ENCODE results near the gene TFCP2L1.
"Not testable (repeated sequence)": the region's sequence is repeated elsewhere in the genome, so short reads cannot be mapped to it uniquely, and the experiment has no call there.

The TFCP2L1 gene

DNA sequence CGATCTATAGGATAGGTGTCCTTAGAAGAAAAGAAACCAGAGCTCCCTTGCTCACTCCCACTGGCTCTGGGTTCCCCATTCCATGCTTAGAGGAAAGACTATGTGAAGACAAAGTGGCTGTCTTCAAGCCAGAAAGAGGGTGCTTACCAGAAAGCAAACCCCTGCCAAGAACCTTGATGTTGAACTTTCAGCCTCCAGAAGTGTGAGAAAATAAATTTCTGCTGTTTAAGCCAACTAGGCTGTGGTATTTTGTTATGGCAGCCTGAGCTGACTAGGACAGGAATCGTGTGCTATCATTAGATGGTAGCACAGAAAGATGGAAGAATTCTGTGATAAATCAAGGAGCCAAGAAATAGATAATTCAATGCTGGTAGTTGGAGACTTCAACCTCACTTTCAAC is 19.9 kb upstream of the TFCP2L1 start:
- DNase-seq: no peak
- TF ChIP-seq GATA1 (IDR thresholded peaks at IDR 0.05; ENCODE audit: low read depth, low read length): no peak
- no peak for TF ChIP-seq POLR2A (IDR thresholded peaks at IDR 0.05; ENCODE audit: low read length)

DNA sequence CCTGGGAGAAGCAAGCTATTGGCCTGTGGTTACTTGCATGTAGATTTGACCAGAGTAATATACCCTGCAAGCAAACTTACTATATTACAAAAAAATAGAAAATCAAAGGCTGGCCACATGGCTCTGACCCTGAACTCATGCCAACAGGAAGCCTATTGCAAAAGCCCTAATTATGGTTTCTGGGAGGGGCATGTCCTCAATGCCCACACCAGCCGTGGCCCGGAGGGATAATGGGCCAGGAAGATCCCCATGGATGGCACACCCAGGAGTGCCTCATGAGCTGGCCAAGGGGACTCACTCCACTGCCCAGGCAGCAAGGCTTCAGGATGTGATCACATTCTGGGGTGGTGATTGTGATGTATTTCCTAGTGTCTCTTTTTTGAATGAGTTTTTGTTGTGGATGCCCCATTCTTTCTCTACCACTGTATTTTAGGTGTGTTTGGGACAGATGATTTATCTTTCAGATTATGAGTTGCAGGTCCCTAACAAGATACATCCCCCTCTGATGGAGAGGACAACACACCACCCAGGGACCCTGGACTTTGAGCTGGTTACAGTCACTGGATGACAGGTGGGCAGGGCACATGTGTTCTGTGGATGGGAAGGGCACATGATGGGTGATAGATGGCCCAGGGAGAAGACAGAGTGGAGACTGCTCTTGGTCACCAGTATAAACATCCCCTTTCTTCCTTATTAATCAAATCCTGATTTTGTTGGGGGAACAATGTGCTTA is 18.7 kb upstream of the TFCP2L1 start:
- TF ChIP-seq GATA1 (IDR thresholded peaks at IDR 0.05; ENCODE audit: low read depth, low read length): no peak
- TF ChIP-seq POLR2A (IDR thresholded peaks at IDR 0.05; ENCODE audit: low read length): no peak
- DNase-seq: no peak

DNA sequence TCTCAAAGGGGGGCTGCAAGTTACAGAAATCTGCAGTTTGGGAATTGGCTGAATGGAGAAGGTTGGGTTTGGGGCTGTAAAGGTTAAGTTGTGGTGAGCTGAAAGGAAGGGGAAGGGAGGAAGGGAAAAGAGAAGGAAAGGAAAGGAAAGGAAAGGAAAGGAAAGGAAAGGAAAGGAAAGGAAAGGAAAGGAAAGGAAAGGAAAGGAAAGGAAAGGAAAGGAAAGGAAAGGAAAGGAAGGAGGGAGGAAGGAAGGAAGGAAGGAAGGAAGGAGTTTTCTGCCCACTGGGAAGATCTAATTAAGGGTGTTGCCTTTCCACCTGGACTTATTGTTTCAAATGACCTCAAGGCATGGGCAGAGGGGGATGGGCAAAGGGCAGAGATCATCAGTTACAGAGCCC is 16.2 kb upstream of the TFCP2L1 start:
- DNase-seq: not testable (repeated sequence)

DNA sequence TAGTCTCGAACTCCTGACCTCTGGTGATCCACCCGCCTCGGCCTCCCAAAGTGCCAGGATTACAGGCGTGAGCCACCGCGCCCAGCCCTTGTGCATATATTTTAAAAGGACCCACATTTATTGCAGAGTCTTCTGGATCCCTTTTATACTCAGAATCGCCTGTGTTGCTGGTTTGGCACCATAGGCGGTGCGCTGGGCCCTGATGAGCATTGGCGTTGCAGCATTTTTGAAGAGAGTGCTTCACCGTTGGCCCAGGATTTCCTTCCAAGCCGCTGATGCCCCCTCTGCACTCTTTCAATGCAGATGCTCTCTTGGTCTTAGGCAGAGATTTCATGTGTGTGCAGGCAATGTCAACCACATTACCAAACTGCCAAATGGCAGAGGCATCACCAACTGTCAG is 13.5 kb upstream of the TFCP2L1 start:
- no peak for DNase-seq
- TF ChIP-seq GATA1 (IDR thresholded peaks at IDR 0.05; ENCODE audit: low read depth, low read length) (no peak), POLR2A (IDR thresholded peaks at IDR 0.05; ENCODE audit: low read length) (no peak)

DNA sequence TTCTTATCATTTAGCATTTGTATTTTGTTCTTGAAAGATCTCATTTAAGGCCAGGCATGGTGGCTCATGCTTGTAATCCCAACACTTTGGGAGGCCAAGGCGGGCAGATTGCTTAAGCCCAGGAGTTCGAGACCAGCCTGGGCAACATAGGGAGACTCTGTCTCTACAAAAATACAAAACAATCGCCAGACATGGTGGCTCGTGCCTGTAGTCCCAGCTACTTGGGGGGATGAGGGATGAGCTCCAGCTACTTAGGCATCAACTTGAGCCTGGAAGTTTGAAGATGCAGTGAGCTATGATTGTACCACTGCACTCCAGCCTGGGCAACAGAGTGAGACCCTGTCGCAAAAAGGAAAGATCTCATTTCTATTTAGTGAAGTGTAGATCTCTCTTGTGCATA is 12.9 kb upstream of the TFCP2L1 start:
- not testable (repeated sequence) for DNase-seq

DNA sequence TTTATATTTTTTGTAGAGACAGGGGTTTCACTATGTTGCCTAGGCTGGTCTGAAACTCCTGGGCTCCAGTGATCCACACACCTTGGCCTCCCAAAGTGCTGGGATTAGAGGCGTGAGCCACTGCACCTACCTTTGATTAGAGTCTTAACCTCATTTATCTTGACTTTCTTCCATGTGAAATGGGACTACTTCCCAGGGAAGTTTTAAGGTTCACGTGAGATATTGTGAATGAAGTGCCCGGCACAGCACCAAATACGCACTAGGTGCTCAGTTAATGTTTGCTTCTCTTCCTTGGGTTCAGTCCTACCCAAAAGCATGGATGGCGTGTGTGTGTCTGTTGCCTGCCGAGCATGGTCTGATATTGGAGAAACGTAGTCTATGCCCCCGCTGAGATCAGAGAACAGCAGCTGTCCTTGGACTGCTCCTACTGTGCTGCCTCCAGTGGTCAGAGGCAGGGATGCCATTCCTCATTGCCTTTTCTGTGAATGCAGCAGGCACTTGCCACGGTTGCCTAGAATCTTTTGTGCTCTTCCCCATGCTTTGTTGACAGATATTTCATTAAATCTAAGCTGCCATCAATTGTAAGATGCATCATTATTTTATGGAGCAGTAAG is 12.3 kb upstream of the TFCP2L1 start:
- TF ChIP-seq GATA1 (IDR thresholded peaks at IDR 0.05; ENCODE audit: low read depth, low read length): no peak
- TF ChIP-seq POLR2A (IDR thresholded peaks at IDR 0.05; ENCODE audit: low read length): no peak
- peak; percentile 21 to 24 for DNase-seq

DNA sequence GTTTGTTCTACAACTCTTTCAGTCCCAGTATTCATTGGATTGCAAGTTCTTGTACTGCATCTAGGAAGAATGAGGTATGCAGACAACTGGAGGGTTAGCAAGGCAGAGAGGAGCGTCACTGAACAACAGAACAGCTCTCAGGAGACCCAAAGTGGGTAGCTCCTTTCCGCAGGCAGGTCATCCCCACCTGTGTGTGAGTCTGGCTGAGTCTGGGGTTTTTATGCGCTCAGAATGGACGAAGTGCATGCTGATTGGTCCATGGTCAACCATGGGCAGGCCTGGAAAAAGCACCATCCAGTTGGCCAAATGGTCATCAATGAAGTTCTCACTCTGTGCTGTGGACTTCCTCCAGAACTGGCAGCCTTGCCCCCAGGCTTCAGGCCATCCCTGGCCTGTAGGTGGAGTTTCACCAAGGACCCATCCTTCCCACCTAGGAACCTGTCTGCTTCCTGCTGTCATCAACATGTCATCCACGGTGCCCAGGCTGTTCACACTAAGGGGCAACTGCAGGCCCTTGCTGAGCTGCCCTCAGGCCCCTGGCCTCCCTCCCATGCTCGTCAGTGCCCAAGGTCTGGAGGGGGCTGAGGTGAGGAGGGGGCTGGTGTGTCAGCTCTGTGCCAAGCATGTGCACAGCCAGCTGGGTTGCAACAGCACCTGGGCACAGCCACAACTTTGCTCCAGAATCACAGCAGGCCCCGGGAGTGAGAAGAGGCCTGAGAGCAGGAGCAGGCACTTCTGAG is 11.1 kb upstream of the TFCP2L1 start:
- no peak for DNase-seq
- TF ChIP-seq POLR2A (IDR thresholded peaks at IDR 0.05; ENCODE audit: low read length): no peak
- no peak for TF ChIP-seq GATA1 (IDR thresholded peaks at IDR 0.05; ENCODE audit: low read depth, low read length)

DNA sequence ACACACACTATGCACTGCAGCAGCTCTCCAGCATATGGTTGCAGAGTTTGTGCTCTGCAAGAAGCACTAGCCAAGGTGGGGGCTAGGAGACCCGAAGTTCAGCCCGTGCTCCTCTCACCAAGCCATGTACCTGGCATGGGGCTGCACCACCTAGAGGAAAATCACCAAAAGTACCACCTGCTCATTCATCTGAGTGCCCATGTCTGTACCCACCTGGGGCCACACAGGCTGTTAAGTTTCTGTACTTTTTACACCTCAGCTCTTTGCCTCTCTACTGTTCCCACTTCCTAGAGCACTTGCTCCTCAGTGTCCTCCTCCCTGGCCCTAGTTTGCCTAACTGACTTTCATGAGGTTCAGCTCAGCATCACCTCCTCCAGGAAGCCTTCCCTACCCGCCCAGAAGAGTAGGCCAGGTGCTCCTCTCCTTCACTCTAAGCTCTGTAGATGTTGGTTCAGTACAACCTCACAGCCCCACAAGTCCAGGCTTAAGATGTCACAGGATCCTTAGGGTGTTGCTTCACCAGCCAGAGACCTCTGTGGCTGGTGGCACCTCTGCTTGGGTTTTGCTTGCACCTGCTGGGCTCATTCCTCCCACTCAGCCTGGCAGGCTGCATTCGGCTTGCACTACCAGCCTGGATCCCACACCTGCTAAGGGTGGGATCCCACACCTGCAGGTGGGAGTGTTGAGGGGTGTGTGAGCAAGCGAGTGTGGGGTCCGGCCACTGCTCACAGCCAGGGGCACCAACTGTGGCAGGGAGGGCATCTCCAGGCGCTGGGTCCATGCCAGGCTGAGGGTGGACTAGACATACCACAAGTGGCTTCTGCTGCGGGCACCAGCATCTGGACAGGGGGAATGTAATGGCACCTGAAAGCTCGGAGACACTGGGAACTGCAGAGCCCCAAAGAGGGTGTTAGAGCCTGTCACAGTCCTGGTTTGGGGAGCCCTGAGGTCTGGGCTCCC is 10.2 kb upstream of the TFCP2L1 start:
- TF ChIP-seq POLR2A (IDR thresholded peaks at IDR 0.05; ENCODE audit: low read length) (no peak), GATA1 (IDR thresholded peaks at IDR 0.05; ENCODE audit: low read depth, low read length) (no peak)

DNA sequence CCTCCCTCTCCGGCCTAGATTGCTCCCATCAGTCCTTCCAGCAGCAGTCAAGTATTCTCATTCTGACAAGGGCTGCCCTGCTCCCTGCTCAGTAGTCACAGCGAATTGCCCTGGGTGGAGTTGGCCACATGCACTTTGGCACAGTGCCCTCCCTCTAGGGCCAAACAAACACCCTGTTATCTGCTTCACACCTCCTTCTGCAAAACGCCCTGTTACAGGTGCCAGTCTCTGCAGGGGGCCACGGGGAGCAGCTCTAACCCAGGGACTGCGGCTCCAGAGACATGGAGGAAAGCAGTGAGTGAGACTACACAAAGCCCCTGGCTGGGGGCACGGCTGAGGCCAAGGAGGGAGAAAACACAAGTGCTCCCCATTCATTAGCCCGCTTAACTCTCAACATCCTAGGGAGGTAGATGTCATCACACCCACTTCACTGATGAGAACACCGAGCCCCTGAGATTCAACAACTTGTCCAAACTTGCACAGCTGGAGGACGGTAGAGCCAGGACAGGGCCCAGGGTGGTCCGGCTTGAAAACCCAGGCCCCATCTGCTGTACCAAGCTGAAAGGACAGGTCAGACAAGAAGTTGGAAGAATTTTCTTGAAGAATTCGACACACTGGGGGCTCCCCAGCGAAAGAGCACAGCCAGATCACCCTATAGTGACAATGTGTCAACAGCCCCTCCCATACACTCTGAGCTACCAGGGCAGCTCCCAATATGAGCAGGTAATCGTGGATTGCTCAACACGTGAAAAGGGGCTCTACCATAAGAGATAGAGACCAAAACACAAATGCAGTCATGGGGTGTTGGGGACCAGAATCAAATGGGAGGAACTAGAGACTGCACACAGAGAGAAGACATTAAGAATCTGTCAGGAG is 8.7 kb upstream of the TFCP2L1 start:
- DNase-seq: peak in 1 of 2 experiments; percentile 14
- TF ChIP-seq GATA1 (IDR thresholded peaks at IDR 0.05; ENCODE audit: low read depth, low read length): no peak
- TF ChIP-seq POLR2A (IDR thresholded peaks at IDR 0.05; ENCODE audit: low read length): no peak

More for the DNA sequence above, 10.2 kb upstream of the TFCP2L1 start:
- DNase-seq: no peak

DNA sequence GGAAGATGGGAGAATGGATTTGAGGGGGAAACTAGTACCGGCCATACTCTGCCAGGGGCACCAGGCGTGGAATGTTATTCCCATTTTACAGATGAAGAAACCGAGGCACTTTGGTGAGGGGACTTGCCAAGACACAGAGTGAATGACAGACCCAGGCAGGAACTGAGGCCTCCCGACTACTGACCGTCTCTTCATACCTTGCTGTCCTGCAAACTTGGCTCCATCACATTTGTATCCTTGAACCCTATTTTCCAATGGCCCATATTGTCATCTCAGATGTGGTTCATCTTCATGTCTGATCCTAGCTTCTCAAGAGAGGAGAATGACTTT is 6.2 kb upstream of the TFCP2L1 start:
- no peak for TF ChIP-seq POLR2A (IDR thresholded peaks at IDR 0.05; ENCODE audit: low read length)
- no peak for TF ChIP-seq GATA1 (IDR thresholded peaks at IDR 0.05; ENCODE audit: low read depth, low read length)
- DNase-seq: no peak

DNA sequence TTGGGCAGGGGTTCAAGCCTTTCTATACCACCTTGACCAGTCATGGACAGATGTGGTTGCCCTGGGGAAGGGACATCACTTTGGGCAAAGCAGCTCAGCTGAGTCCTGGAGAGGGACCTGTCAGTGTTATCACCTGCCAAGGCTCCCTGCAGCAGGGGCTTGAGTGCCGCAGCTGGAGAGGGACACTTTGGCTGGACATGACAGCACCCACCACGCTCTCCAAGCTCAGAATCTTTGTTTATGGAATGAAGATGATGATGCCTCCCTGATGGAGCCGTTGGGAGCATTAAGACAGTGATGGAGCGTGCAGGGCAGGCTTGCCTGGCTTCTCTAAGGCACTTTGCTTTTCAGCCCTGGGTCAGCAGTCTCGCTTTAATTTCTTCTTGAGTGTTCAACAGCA is 4.3 kb upstream of the TFCP2L1 start:
- no peak for TF ChIP-seq GATA1 (IDR thresholded peaks at IDR 0.05; ENCODE audit: low read depth, low read length)
- no peak for TF ChIP-seq POLR2A (IDR thresholded peaks at IDR 0.05; ENCODE audit: low read length)

DNA sequence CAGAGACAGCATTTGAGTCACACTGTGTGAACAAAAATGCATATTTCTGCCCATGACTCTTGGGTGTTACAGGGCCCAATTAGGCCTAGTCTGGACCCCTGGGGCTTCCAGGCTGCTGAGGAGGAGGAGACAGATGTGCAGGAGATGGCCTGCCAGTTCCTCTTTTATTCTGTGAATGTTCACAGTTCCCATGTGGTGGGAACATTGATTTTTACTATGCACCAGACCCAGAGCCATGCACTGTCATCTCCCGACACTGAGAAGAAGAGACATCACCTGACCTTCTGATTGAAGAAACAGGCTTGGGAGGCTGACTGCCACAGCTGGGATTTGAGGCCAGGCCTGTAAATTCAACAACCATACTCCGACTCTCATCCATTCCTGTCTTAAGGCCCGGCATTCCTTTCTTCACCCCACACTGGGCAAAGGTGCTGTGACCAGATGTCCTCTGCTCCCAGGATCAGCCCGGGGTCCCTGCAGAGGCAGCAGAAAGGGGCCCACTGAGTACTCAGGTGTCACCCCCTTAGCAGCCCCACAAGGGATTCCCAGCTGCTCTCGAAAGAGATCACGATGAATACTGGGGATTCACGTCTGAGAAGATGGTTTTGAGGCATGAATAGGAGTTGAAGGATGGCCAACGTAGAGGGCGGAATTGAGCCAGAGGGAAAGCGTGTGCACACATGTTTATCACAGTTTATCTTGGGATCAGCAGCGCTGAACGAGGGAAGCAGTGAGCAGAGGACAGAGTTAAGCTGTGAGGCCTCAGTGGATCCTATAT is 3.6 kb upstream of the TFCP2L1 start:
- no peak for DNase-seq
- no peak for TF ChIP-seq POLR2A (IDR thresholded peaks at IDR 0.05; ENCODE audit: low read length)
- no peak for TF ChIP-seq GATA1 (IDR thresholded peaks at IDR 0.05; ENCODE audit: low read depth, low read length)

More for the DNA sequence above, 4.3 kb upstream of the TFCP2L1 start:
- no peak for DNase-seq
